Fibroblast of upper back skin (primary cell): ENCODE results near the gene KRT7.
"Not testable (repeated sequence)": the region's sequence is repeated elsewhere in the genome, so short reads cannot be mapped to it uniquely, and the experiment has no call there.

Experiments
- DNase-seq: peaks from one replicate; pipeline ENCODE4 v3.0.0-alpha.2; 2013

KRT7 gene

DNA sequence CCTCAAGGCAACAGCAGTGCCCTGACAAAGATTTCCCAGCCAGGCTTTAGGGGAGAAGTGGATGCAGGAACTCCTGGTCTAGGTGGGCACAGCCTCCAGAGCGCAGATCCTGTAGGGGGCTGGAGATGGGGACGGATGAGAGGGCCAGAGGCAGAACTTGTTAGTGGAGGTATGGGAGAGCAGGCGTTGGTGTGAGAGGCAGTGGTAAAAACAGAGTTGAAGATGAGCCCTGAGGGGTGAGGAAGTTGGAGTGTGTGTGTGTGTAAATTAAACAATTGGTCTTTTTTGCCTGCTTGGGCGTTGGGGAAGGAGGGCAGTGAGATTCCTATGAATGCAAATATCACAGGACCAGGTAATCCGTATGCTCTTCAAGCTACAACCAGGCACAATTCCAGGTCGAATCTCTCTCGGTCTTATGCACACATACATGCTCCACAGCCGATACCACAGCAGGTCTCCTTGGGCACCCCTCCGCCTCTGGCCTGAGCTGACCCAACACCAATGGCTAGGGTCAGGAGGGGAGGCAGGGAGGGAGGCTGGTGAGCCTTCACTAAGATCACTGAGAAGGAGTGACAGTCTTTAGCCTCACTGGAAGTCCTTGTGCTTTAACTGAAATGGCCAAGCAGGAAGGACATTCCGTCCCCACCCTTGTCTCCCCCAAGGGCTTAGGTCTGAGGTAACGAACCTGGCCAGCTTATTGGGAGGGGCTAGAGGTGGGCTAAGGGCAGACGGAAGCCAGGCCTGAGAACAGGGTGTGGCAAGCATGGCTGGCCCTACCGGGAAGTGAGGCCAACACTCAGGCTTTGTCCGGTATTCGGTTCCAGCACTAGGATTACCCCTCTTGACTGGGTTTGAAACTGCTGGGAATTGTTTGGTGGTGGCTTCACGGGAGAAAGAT is 1.5 kb upstream of the KRT7 start:
- DNase-seq = no peak

DNA sequence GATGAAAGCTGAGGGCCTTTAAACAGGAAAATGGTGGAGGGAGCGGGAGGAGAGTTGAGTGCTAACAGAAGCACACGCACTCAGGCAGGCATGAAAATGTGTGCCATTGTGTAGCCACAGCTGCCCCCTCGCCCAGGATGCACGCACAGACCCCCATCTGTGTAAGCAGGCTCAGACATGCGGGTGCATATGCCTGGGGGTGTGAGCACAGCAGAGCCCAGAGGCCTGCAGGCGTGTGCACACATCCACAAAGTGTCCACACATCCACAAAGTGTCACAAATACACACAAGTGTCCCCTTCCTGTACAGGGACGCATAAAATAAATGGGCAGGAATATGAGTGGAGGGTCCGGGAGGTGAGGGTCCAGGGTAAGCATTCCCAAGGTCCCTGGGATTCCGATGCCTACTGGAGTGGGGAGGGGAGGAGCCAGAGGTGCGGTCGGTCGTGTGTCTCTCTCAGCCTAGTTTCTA is 805 bp upstream of the KRT7 start:
- DNase-seq = no peak

DNA sequence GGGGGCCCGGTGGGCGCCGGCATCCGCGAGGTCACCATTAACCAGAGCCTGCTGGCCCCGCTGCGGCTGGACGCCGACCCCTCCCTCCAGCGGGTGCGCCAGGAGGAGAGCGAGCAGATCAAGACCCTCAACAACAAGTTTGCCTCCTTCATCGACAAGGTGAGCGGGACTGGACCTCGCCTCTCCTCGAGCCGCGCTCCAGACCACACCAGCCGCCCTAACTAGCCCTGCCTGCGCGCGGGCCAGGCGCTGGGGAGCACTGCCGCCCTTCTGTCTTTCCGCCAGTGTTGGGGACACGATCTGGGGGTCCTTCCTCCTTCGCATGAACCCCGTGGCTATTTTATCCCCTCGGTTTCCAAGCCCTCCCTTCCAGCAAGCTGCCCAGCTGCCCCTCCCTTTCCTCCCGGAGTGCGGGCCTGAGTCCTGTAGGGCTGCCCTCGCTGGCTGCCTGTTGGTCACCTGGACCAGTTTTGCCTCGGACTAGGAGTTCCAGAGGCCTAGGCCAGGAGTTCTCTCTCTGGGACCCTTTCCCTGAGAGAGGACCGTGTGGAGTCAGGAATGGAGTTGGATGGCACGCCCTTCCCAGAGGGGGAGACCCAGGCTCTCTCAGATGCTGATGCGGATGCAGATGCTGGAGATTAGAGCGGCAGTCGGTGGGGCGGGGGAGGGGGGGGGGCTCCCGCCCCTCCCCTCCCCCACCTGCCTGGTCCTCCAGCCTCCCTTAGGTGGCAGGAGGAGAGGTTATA is 592 bp downstream of the KRT7 start:
- DNase-seq = no peak

DNA sequence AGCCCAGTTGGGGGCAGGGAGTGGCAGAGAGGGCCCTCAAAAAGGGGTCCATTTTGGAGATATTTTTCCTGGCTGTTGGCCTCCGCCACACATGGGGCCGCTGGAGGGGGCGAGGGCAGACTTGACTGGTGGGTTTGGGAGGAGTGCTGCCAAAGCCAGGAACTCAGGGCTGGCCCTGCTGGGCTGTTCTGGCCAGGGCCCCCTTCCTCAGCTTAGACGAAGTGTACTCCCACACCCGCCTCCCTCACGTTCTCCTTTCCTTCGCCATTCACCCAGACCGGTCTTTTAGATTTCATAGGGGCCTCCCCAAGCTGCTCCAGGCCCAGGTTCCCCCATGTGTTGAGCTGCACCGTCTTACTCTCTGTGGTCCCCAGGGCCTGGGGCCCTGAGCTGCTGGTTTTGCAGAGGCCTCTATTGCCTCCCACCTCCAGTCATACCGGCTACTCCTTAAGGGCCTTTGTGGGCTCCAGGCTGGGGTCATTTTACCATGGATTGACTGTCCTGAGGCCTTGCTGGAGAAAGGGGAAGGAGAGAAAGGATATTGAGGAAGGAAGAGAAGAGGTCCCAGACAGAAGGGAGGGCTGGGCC is 1.3 kb downstream of the KRT7 start:
- no peak for DNase-seq

DNA sequence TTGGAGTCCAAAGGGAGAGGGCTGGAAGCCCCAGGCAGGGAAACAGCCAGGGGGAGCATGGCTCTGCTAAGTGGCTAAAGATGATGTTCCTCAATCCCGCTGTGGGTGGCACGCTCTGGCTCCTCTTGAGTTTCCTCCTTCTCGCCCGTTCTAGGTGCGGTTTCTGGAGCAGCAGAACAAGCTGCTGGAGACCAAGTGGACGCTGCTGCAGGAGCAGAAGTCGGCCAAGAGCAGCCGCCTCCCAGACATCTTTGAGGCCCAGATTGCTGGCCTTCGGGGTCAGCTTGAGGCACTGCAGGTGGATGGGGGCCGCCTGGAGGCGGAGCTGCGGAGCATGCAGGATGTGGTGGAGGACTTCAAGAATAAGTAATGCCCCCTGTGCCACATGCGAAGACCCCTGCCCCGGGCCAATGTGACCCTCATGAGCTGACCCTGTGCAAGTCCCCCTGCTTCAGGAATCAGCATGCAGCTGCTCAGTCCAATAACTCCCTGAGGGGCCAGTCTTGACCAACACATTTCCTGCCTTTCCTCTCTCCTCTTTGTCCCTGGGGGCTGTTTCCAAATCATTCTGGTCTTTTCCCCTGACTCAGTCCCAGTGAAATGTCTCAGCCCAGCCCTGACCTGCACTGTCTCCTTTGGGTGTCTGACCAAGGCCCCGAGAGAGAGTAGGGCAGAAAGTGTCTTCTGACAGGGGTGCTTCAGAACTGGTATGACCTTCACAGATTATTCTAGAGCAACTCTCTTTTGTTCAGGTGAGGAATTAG is 2.1 kb downstream of the KRT7 start:
- DNase-seq = no peak

DNA sequence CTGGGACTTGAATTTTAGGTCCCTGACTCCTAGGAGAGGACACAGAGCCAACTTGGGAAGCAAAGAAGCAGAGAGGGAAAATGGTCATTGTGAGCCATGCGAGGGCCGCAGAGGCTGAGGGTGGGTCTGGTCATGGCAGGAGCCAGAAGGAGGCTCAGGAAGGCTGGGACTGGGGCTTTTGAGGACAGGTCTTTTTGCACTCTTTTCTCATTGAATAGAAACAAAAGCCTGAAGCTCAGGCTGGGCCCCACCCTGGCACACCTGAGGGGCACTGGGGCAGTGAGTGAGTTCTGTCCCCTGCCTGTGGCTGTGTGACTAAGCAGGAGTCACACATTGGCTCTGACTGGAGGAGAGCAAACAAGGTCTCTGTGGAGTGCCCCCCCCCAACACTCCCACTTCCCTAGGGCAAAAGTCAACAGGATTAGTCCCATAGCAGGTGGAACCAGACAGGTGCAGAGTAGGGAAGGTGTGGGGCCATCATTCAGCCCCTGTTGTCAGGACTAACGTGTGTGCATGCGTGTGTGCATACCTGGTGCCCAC is 2.8 kb downstream of the KRT7 start:
- no peak for DNase-seq

DNA sequence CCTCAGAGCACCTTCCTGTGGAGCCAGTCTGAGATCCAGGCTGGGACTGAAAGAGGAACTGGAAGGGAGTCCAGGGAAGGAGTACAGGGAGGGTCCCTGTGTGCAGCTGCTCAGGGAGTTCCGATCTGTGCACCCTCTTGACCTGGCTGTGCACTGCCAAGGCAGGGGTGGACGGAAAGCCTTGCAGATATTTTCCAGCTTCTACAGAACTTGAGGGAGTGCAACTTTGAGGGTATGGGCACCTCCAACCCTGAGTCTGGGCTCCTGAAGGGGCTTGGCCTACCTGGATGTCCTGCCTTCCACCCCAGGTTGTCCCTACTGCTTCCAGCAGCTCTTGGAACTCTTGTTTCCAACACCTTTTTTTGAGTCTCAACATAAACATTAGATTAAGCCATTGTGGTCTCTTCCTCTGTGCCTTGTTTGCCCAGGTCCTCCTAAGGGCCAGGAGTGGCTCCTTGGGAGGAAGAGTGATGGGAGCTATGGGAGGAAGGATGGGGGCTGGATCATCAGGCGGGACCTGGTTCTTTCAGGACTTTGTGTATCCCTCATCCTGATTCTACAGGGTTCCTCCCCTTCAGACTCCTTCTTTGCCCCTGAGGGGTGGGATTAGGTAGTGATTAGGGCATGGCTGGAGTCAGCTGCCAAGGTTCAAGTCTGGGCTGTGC is 3.5 kb downstream of the KRT7 start:
- no peak for DNase-seq

DNA sequence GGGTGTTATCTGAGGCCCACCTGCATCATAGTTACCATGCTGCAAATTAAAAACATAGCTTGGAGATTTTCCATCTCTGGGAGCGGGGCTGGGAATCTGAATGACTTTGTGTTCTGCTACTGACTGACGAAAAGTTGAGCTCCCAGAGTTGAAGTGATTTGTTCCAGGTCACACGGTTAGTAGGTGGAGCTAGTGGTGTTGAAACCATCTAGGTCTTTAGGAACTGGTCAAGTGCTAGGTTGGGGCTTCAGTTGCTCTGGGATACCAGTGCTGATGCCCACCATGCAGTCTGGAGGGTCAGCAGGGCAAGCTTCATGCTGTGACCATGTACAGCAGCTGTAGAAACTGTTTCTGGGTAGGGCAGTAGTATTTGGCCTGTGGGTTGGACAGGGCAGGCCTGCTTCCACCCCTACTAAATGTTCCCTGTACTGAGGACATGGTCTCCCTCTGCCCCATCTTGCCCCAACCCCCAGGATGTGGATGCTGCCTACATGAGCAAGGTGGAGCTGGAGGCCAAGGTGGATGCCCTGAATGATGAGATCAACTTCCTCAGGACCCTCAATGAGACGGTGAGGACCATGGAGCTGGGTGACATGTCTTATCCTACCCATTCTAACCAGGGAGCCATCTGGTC is 5.3 kb downstream of the KRT7 start:
- DNase-seq = no peak

DNA sequence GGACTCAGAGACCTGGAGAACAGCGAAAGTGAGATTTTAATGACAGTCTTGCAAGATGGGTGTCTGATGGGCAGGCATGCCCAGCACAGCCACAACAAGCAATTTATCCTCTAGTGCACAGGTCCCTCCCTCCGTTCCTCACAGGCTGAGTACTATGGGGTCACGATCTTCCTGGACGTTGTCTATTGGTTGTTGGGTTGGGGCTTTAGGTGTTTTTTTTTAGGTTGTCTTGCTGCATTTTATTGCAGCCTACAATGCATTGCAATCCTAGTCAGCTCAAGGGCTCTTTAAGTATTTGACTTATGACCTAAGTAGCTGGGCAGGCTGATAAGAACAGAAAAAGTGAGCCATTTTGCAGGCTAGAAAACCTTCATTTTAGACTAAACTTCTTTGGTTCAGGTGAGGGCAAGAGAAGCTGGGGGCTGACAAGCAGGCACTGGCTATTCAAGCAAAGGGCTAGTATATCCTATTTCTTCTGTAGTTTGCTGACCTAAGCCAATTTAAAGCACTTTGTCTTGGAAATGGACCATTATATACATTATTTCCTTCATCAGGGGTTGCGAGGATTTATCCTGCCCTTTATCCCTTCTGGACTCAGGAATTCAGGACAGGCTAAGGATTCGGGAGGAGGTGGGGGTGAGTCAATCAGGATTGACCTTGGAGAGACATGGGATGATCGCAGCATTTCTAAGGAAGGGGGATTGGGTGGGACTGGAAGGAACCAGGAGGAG is 6.0 kb downstream of the KRT7 start:
- DNase-seq = no peak

DNA sequence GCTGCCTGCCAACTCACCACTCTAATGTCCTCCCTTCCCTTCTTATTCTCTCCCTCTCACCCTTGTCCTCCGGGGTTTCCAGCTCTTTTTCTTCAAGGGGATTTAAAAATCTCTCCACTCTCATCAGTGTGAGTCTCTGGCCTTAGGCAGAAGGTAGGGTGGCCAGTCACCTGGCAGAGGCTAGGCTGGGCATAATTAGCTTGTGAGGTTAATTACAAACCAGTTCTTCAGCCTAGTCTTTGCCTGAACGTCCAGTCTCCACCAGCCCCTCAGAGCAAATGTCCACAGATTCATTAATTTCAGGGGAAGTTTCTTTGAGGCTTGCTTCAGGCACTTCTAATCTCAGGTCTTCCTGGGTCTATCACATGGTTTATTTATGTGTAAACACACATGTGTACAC is 6.7 kb downstream of the KRT7 start:
- no peak for DNase-seq

DNA sequence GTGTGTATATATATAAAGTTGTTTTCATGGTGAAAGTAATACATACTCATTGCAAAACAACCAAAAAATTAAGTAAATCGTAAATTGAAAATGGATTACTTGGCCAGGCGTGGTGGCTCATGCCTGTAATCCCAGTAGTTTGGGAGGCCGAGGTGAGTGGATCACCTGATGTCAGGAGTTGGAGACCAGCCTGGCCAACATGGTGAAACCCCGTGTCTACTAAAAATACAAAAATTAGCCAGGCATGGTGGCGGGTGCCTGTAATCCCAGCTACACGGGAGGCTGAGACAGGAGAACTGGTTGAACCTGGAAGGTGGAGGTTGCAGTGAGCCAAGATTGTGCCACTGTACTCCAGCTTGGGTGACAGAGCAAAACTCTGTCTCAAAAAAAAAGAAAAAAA is 7.2 kb downstream of the KRT7 start:
- not testable (repeated sequence) for DNase-seq

DNA sequence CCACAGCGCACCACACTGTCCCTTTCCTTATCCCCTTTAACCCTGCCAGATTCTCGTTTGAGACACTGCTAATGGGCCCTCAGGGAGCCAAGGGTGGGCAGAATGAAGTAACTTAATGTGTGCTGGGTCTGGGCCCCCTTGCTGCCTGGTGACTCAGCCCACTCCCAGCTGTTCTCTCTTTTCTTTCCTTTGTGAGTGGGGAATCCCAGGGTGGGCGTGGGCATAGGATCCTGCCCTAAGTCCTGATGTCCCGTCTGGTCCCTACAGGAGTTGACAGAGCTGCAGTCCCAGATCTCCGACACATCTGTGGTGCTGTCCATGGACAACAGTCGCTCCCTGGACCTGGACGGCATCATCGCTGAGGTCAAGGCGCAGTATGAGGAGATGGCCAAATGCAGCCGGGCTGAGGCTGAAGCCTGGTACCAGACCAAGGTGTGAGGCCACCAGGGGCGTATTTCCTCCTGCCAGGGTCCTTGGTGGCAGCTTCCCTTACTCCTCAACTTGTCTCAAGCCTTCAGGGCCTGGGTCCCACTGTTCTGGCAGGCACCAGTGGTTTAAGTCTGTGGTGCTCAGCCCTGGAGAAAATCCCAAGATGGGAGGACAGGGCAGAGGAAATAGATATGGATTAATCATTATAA is 8.3 kb downstream of the KRT7 start:
- no peak for DNase-seq

DNA sequence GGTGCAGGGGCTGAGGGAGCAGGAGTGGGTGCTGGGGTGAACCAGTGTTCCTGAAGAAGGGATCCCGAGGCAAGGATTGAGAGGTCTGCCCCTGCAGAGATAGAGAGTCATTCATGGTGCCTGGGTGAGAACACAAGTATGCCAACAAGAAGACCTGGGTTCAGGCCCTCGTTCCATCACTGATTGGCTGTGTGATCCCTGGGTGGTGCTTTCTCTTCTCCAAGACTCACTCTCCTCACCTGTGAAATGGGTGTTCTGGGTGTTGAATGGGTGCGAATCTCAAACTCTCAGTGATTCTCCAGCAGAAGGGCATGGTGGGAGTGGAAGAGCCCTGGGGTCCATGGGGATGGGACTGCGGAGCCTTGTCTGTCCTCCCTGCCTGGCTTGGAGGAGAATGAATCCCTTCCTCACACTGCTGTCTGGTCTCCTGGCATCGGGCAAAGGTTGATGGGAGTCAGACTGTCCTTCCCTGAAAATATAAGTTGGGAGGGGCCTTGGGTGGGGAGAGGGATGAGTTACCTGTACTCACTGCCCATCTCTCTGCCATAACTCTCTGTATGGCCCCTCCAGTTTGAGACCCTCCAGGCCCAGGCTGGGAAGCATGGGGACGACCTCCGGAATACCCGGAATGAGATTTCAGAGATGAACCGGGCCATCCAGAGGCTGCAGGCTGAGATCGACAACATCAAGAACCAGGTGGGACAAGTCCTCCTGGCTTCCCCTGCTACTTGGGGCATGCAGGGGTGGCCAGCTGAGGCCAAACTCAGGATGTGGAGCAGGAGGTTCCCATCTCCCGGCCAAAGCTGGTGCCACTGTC is 9.6 kb downstream of the KRT7 start:
- no peak for DNase-seq

DNA sequence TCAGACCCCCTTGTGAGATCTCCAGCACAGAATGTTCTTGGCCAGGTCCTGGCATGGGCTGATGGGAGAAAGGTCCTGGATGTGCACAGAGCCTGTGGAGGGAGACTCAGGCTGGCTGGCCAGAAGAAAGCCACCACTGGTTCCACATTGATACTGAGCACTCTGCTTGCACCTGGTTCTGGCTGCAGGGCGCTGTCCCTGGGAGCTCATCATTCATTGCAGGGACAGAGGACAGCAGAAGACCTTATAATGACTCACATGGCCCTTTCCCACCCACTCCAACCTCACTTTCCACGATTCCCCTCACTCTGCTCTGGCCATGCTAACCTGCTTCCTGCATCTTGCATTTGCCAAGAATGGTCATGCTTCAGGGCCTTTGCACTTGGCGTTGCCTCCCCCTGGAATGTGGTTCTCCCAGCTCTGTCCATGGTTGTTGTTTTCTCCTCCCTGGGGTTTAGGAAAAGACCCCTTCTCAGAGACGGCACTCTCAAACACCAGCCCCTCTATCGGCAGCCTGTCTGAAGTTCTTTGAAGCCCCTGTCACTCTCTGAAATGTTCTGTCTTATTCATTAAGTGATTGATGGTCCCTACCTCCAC is 10.3 kb downstream of the KRT7 start:
- no peak for DNase-seq

DNA sequence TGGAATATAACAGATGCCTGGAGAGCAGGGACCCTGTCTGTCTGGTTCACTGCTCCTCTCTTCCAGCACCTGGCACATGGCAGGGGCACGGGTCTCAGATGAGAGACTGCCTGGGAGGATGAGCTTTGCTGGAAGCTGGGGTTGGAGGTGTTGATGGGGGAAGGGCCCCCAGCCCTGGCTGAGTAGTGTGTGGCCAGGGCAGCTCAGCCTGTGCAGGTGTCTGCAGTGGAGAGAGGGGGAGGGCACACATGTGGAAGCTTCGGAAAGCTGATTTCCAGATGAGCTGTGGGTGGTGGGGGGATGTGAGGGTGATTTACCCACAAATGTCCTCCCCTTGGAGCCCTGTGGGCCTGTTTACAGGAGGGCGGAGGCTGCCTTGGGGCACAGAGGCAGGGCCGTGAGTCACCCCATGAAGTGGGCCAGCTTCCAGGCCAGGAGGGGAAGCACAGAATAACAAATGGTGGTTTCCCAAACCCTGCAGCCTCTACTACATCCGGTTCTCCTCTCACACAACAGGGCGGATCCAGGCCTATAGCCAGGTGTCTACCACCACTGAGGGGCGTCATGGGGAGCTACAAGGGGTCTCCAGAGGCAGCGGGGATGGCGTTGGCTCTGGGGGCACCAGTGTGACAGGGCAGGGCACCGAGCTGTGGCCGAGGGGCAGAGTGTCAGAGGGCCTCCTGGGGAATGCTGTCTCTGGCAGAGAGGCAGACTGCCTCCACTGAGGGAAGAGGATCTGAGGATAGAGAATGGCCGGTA is 11.0 kb downstream of the KRT7 start:
- DNase-seq = peak; percentile 91

DNA sequence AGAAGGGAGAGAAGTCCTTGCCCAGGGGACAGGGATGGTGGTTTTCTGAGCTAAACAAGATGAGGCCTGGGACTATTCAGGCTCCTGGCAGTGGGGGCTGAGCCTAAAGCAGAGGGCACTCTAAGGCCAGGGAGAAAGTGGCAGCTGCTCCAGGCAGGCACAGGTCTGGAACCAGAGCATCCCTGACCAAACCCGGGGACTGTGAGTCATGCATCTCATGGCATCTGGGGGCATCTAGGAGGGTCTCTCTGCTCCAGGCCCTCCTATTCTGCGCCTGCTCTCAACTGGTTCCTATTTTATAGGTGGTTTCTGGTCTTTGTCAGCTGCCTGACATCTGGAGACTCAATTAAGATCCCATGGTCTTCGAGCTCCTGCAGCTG is 11.6 kb downstream of the KRT7 start:
- DNase-seq = no peak

DNA sequence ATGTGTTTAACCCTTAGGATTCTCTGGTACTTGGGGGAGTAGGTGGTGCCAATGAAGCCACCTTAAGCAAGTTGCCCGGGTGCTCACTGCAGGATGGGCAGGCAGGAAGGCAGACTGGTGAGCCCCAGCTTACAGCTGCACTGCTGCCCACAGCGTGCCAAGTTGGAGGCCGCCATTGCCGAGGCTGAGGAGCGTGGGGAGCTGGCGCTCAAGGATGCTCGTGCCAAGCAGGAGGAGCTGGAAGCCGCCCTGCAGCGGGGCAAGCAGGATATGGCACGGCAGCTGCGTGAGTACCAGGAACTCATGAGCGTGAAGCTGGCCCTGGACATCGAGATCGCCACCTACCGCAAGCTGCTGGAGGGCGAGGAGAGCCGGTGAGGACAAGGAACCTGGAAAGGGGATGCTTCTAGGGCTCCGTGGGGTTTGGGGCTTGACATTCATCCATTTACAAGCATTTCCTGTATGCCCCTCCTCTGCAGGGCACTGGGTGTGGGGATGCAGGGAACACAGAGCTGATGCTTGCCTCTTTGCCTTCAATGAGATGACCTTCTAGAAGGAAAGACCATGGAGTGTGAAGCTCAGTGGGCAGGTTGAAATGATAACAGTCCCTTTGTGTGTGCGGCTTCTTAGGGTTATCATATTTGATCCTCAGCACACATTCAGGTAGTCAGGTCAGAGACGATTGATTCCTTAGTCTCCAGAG is 12.4 kb downstream of the KRT7 start:
- no peak for DNase-seq
